LNCAP (cell line): ENCODE data around the gene CCL23.

Experiments
- CTCF ChIP-seq: fragments of 450-650 bp; IDR thresholded peaks from 2 replicates; pipeline ENCODE4 v1.5.1; 2017; ENCODE audit warnings: mild to moderate bottlenecking

CCL23 gene

GRCh38 chr17:35986643-35987042 lies 31.1 kb downstream of the CCL23 start, which contains the start of gene CCL14:
TSS of gene CCL14 (minus strand) at chr17:35986729. CDS start at chr17:35986649, 80 bp downstream.
- TF ChIP-seq CTCF: no peak

- no peak for TF ChIP-seq CTCF
These were observed 33.6 kb downstream of the CCL23 start for GRCh38 chr17:35984140-35984539.

DNA sequence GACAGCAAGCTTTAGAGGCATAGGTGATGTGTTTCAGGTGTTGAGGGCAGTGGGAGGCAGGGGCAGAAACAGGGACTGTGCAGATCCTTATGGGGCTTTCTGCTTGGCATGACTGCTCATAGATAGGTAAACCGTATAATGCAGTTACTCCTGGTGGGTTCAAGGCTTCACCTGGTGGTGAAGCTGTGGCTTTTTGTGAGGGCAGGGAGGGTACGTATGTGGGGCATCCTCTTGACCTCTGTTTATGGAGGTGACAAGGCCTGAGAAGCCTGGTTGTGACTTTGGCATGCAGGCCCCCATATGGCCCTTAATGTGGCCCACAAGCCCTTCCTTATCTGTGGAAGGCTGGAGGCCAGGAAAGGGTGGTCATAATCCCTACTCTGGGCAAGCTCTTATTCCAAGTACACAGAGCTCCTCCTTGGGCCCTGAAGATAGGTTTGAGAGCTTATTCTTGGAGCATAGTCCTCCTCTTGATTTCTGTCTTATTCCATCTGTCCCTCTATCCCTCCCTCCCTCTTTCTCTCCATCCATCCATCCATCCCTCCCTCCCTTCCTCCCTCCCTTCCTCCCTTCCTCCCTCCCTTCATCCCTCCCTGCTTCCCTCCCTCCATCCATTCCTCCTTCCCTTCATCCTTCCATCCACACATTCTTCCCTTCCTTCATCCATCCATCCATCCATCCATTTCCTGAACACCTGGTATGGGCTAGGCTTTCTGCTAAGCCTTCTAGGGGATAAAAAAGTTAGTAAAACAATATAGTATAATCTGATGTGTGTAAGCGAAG lies 35.2 kb downstream of the CCL23 start:
- TF ChIP-seq CTCF: no peak

DNA sequence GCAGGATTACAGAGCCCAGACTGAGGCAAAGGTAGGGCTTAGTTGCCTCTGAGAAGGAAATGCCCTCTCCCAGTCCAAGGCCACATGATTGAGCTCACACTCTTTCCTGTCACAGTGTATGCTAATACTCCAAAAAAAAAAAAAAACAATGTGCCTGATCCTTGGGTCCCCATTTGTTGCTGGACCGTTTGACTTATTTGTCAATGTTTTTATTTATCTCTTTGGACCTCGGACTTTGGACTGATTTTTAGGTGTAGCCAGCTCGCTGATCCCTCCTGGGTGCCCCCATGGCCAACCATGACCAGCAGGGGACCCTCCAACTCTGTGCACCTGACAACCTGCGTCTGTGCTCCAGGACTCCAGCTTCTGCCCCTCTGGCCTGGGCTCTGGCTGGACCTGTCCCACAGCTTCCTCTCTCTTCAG lies 35.9 kb downstream of the CCL23 start:
- TF ChIP-seq CTCF: no peak; the same call in 1 of the 2 replicates

GRCh38 chr17:35981246-35981645 lies 36.5 kb downstream of the CCL23 start, which contains the start of gene CCL16:
TSS of gene CCL16 (minus strand) at chr17:35981497. CDS start at chr17:35981420, 77 bp downstream.
- no peak for TF ChIP-seq CTCF

DNA sequence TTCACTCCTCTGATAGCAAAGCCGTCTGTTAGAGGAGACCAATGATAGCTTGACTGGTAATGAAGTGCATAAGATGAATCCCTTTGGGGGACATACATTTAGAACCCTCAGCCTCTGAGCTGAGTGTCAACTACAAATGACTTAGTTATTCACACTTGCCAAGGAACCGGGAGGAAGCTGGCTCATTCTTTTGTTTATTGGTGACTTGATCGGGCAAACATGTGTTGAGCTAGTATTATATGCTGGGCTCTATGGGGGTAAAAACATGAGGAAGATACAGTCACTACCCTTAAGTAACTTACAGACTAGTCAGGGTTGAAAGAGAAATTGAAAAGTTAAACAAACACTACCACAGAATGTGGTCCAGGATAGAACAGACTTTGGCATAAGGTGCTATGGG lies 39.4 kb downstream of the CCL23 start:
- no peak for TF ChIP-seq CTCF

- no peak for TF ChIP-seq CTCF
These were observed 40.3 kb downstream of the CCL23 start for GRCh38 chr17:35977509-35977908.
